ENCODE data around the gene DAO. TPM values are rescaled to one million over a fixed set of nuclear protein-coding genes. Genes with fewer than 3 reads are reported as not detected.
"Not testable (repeated sequence)": the region's sequence is repeated elsewhere in the genome, so short reads cannot be mapped to it uniquely, and the experiment has no call there.

Gene DAO
- total and polyA plus RNA-seq, 2 donors = 0.05 to 0.07 TPM

DNA sequence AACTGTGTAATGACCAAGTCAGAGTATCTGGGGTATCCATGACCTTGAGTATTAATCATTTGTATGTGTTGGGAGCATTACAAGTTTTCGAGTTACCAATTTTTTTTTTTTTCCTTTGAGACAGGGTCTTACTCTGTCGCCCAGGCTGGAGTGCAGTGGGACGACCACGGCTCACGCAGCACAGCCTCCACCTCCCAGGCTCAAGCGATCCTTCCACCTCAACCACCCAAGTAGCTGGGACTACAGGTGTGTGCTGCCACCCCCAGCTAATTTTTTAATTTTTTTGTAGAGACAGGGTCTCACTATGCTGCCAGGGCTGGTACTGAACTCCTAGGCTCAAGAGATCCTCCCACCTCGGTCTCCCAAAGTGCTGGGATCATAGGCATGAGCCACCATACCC, 42.2 kb upstream of the DAO start:
- Histone ChIP-seq H3K4me1 (ENCODE audit: control insufficient read depth in 2 of 2, insufficient read depth in 2 of 2, low read length in 2 of 2) (peaks cover 6 to 28% of the 10 kb centered on the region in 2 donors), H3K9me3 (ENCODE audit: control insufficient read depth in 2 of 2, insufficient read depth in 1 of 2, low read length in 1 of 2) (no peaks in the 10 kb centered on the region), H3K36me3 (ENCODE audit: control insufficient read depth in 2 of 2, insufficient read depth in 2 of 2, low read length in 1 of 2) (peaks cover 6 to 13% of the 10 kb centered on the region in 2 donors), H3K27me3 (ENCODE audit: control insufficient read depth in 2 of 2, insufficient read depth in 1 of 2, low read length in 1 of 2) (no peaks in the 10 kb centered on the region), H3K27ac (ENCODE audit: low read depth in 1 of 2, low read length in 1 of 2) (peak overlapping the region; percentile 25 to 69), H3K4me3 (ENCODE audit: low read length in 2 of 2) (no peak overlapping the region)
- DNase-seq (ENCODE audit: low read depth in 6 of 9, low spot score in 9 of 9) = no peak
- 96% methylated on average over 7 of the region's 7 CpGs for WGBS

DNA sequence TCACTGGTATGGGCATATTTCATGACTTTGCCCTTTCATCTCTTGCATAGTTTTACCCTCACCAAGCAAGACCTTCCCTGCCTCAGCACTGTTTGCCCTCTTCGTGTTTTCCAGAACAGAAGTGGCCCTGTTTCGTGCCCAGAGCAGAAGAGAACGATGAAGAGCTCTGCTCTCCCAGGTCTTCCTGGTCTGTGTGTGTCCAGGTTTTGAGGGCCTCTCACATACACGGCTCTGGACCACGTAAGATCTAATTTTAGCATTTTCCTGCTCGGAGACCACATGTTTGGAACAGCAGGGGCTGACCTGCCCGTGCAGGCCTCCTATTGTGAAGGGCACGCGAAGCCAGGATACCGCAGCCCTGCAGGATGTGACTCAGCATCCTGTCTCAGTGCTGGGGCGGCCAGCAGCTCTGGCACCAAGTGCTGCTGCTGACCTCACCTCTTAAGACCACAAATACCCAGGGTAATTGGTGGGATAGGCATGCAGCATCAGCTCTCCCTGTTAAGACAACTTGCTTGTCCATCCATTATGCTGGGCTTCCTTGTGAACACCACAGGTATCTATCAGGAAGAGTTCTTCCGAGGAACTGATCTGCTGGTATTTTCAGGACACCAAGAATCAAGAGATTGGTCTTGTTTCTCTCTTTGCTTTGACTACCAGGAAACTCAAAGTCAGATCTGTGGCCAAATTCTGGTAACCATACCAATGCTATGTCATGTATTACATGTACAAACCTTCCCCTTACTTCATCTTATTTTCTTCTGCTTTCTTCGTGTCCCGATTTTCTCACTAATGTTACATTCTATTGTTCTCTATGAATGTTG, 41.5 kb upstream of the DAO start:
- Histone ChIP-seq H3K4me1 (ENCODE audit: control insufficient read depth in 2 of 2, insufficient read depth in 2 of 2, low read length in 2 of 2) (peaks cover 6 to 21% of the 10 kb centered on the region in 2 donors), H3K36me3 (ENCODE audit: control insufficient read depth in 2 of 2, insufficient read depth in 2 of 2, low read length in 1 of 2) (peaks cover 6 to 13% of the 10 kb centered on the region in 2 donors), H3K27me3 (ENCODE audit: control insufficient read depth in 2 of 2, insufficient read depth in 1 of 2, low read length in 1 of 2) (no peaks in the 10 kb centered on the region), H3K27ac (ENCODE audit: low read depth in 1 of 2, low read length in 1 of 2) (peak overlapping the region; percentile 74 to 84), H3K9me3 (ENCODE audit: control insufficient read depth in 2 of 2, insufficient read depth in 1 of 2, low read length in 1 of 2) (no peaks in the 10 kb centered on the region), H3K4me3 (ENCODE audit: low read length in 2 of 2) (no peak overlapping the region)
- peak in 3 of 9 donors; percentile 23 to 54 (median 34) for DNase-seq (ENCODE audit: low read depth in 6 of 9, low spot score in 9 of 9)
- 28% methylated on average over 14 of the region's 14 CpGs for WGBS

DNA sequence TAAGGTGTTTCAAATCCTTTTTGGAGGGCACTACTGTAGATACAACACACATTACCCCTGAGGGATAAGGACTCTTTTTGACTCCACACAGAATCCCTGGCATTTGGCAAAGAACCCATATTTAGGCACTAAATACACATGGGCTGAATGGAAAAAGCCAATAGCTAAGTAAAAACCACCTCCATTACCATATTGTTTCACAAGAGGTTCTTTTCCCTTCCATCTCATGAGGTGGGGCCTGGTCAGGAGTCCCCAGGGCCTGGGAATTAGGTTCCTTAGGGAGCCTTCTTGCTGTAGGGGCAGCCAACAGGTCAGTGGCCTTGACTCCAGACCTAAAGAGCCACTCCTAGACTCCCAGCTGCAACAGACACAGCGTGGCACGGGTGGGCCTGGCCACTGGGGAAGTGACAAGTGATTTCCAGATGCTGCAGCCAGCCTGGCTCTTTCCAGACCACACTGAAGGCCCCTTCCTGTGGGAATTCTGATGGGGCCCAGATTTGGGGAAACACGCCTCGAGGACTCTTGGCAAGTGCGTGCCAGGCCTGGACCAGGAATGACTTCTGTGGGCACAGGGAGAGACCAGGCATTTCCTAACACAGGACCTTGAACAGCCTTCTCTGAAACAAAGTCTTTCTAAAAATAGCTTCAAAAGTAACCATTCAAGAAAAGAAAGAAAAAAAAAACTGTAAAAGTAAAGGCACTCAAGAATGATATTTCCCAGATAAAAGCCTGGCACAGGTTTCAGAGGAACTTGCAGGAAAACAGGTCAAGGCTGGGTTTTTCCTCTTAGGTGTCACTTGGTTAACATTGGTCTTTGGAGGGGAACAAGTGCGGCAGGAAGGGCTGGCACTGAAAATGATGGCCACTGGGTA, 40.6 kb upstream of the DAO start:
- H3K36me3 ChIP-seq (ENCODE audit: control insufficient read depth in 2 of 2, insufficient read depth in 2 of 2, low read length in 1 of 2) = peaks cover 5 to 10% of the 10 kb centered on the region in 2 donors
- no peaks in the 10 kb centered on the region for H3K9me3 ChIP-seq (ENCODE audit: control insufficient read depth in 2 of 2, insufficient read depth in 1 of 2, low read length in 1 of 2)
- no peaks in the 10 kb centered on the region for H3K27me3 ChIP-seq (ENCODE audit: control insufficient read depth in 2 of 2, insufficient read depth in 1 of 2, low read length in 1 of 2)
- WGBS = 73% methylated on average over 6 of the region's 6 CpGs
- H3K27ac ChIP-seq (ENCODE audit: low read depth in 1 of 2, low read length in 1 of 2) = peak overlapping the region; percentile 74 to 86
- H3K4me1 ChIP-seq (ENCODE audit: control insufficient read depth in 2 of 2, insufficient read depth in 2 of 2, low read length in 2 of 2) = peaks cover 6 to 17% of the 10 kb centered on the region in 2 donors
- H3K4me3 ChIP-seq (ENCODE audit: low read length in 2 of 2) = no peak overlapping the region
- DNase-seq (ENCODE audit: low read depth in 6 of 9, low spot score in 9 of 9) = no peak

DNA sequence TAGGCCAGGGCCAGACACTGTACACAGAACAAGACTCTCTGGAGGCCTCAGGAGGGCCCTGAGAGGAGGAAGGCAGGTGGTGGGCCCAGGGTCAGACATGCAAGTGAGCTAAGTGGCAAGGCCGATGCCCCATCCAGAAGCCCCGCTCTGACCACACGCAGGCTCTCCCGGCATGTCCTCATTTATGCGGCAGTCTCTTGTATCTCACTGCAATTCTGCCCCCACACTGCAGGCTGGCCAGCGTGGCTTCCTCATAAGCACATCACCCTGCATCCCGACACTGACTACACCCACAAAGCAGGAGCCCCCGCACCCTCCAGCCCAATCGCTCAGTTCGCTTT, 40.0 kb upstream of the DAO start:
- 96% methylated on average over 10 of the region's 10 CpGs for WGBS
- Histone ChIP-seq H3K4me1 (ENCODE audit: control insufficient read depth in 2 of 2, insufficient read depth in 2 of 2, low read length in 2 of 2) (peaks cover 6 to 17% of the 10 kb centered on the region in 2 donors), H3K27ac (ENCODE audit: low read depth in 1 of 2, low read length in 1 of 2) (peak overlapping the region in 1 of 2 donors; percentile 55), H3K27me3 (ENCODE audit: control insufficient read depth in 2 of 2, insufficient read depth in 1 of 2, low read length in 1 of 2) (no peaks in the 10 kb centered on the region), H3K36me3 (ENCODE audit: control insufficient read depth in 2 of 2, insufficient read depth in 2 of 2, low read length in 1 of 2) (peaks cover 4 to 6% of the 10 kb centered on the region in 2 donors), H3K9me3 (ENCODE audit: control insufficient read depth in 2 of 2, insufficient read depth in 1 of 2, low read length in 1 of 2) (no peaks in the 10 kb centered on the region), H3K4me3 (ENCODE audit: low read length in 2 of 2) (no peak overlapping the region)
- no peak for DNase-seq (ENCODE audit: low read depth in 6 of 9, low spot score in 9 of 9)

DNA sequence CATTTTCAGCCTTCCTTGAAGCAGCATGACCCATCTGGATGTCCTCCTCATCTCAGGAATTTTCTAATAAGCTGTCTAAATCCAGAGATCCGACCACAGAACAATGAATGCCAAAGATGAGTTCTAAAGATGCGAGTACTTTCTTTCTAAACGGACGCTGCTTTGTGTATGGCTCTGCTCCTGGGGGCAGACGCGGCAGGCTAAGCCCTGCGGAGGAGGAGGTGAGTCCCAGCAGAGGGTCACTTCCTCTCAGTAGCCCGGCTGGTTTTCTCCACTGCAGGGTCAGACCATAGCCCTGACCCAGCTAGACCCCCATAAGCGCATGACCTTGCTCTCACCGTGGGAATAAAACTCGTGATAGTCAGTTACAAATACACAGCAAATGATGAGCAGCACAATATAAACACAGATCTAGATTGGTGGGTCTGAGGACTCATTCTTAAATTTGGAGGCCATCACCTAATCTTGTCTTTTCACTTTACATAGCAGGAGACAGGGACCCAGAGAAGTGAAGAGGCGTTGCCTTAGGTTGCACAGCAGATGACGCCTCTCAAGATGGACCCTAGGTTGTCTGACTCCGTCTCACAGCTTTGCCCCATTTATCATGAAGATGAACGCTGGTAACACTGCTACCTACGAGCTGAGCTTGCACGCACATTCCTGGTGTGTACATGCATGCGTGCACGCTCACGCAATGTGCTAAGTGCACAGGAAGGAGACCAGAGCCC, 39.1 kb upstream of the DAO start:
- Histone ChIP-seq H3K27me3 (ENCODE audit: control insufficient read depth in 2 of 2, insufficient read depth in 1 of 2, low read length in 1 of 2) (no peaks in the 10 kb centered on the region), H3K9me3 (ENCODE audit: control insufficient read depth in 2 of 2, insufficient read depth in 1 of 2, low read length in 1 of 2) (no peaks in the 10 kb centered on the region), H3K4me3 (ENCODE audit: low read length in 2 of 2) (no peak overlapping the region), H3K27ac (ENCODE audit: low read depth in 1 of 2, low read length in 1 of 2) (peak overlapping the region in 1 of 2 donors; percentile 36), H3K36me3 (ENCODE audit: control insufficient read depth in 2 of 2, insufficient read depth in 2 of 2, low read length in 1 of 2) (peaks cover 0 to 4% of the 10 kb centered on the region in 2 donors), H3K4me1 (ENCODE audit: control insufficient read depth in 2 of 2, insufficient read depth in 2 of 2, low read length in 2 of 2) (peaks cover 6 to 17% of the 10 kb centered on the region in 2 donors)
- DNase-seq (ENCODE audit: low read depth in 6 of 9, low spot score in 9 of 9) = no peak
- 94% methylated on average over 20 of the region's 20 CpGs for WGBS

DNA sequence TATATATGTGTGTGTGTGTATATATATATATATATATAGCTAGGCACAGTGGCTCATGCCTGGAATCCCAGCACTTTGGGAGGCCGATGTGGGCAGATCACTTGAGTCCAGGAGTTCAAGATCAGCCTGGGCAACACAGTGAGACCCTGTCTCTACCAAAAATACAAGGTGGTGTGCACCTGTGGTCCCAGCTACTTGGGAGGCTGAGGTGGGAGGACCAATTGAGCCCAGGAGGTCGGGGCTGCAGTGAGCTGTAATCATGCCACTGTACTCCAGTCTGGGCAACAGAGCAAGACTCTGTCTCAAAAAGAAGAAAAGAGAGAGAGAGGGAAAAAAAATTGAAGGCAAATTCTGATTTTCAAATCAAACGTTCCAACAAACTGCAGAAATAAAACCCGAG, 38.1 kb upstream of the DAO start:
- H3K9me3 ChIP-seq (ENCODE audit: control insufficient read depth in 2 of 2, insufficient read depth in 1 of 2, low read length in 1 of 2); H3K27me3 ChIP-seq (ENCODE audit: control insufficient read depth in 2 of 2, insufficient read depth in 1 of 2, low read length in 1 of 2); H3K27ac ChIP-seq (ENCODE audit: low read depth in 1 of 2, low read length in 1 of 2); H3K4me3 ChIP-seq (ENCODE audit: low read length in 2 of 2); DNase-seq (ENCODE audit: low read depth in 6 of 9, low spot score in 9 of 9); H3K36me3 ChIP-seq (ENCODE audit: control insufficient read depth in 2 of 2, insufficient read depth in 2 of 2, low read length in 1 of 2): not testable (repeated sequence)
- WGBS = 94% methylated on average over 4 of the region's 4 CpGs
- peaks cover 6 to 17% of the 10 kb centered on the region in 2 donors for H3K4me1 ChIP-seq (ENCODE audit: control insufficient read depth in 2 of 2, insufficient read depth in 2 of 2, low read length in 2 of 2)

DNA sequence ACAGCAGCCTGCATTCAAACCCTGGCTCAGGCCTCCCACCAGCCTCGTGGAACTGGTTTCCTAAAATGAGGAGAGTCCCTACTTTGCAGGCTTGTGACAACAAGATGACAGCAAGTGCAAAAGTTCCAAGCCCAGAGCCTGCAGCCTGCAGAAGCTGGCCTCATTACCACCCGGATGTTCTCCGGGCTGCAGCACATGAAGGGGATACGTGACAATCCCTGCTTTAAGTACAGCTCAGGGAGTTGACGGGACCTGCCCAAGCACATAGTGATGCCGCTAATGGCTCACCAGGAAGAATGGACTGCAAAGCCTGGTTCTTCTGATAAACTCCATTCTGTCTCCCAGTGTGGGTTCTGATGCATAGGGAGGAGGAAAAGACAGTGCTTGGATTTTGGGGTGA, 37.5 kb upstream of the DAO start:
- Histone ChIP-seq H3K4me1 (ENCODE audit: control insufficient read depth in 2 of 2, insufficient read depth in 2 of 2, low read length in 2 of 2) (peaks cover 6 to 17% of the 10 kb centered on the region in 2 donors), H3K36me3 (ENCODE audit: control insufficient read depth in 2 of 2, insufficient read depth in 2 of 2, low read length in 1 of 2) (peaks cover 0 to 9% of the 10 kb centered on the region in 2 donors), H3K27ac (ENCODE audit: low read depth in 1 of 2, low read length in 1 of 2) (peak overlapping the region; percentile 24 to 31), H3K9me3 (ENCODE audit: control insufficient read depth in 2 of 2, insufficient read depth in 1 of 2, low read length in 1 of 2) (no peaks in the 10 kb centered on the region), H3K27me3 (ENCODE audit: control insufficient read depth in 2 of 2, insufficient read depth in 1 of 2, low read length in 1 of 2) (no peaks in the 10 kb centered on the region), H3K4me3 (ENCODE audit: low read length in 2 of 2) (no peak overlapping the region)
- 92% methylated on average over 6 of the region's 6 CpGs for WGBS
- no peak for DNase-seq (ENCODE audit: low read depth in 6 of 9, low spot score in 9 of 9)

DNA sequence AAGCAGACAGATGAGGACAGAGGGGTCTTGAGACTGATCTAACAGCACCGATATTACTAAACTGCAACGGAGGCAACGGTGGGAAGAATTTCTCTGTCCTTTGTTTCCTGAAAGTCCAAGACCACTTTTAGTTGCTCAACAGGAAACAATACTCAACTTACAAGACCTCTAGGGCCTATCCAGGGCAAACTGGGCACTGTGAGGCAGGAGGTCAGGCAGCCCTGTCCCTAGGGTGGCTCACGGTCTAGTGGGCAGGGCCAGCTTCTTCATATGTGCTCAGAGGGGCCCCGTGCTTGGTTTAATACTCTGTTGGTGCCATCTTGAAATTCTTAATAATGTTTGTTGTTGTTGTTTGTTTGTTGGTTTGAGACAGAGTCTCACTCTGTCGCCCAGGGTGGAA, 36.7 kb upstream of the DAO start:
- H3K27me3 ChIP-seq (ENCODE audit: control insufficient read depth in 2 of 2, insufficient read depth in 1 of 2, low read length in 1 of 2) = no peaks in the 10 kb centered on the region
- H3K4me3 ChIP-seq (ENCODE audit: low read length in 2 of 2) = no peak overlapping the region
- peaks cover 4 to 14% of the 10 kb centered on the region in 2 donors for H3K4me1 ChIP-seq (ENCODE audit: control insufficient read depth in 2 of 2, insufficient read depth in 2 of 2, low read length in 2 of 2)
- H3K27ac ChIP-seq (ENCODE audit: low read depth in 1 of 2, low read length in 1 of 2) = no peak overlapping the region
- WGBS = 97% methylated on average over 6 of the region's 6 CpGs
- no peak for DNase-seq (ENCODE audit: low read depth in 6 of 9, low spot score in 9 of 9)
- H3K36me3 ChIP-seq (ENCODE audit: control insufficient read depth in 2 of 2, insufficient read depth in 2 of 2, low read length in 1 of 2) = peaks cover 7 to 14% of the 10 kb centered on the region in 2 donors
- no peaks in the 10 kb centered on the region for H3K9me3 ChIP-seq (ENCODE audit: control insufficient read depth in 2 of 2, insufficient read depth in 1 of 2, low read length in 1 of 2)

All from thymus (tissue), 11 donors.